Thyroid gland (tissue), 4 donors: ENCODE results near the gene CRTC3. TPM values are rescaled to one million over a fixed set of nuclear protein-coding genes. Genes with fewer than 3 reads are reported as not detected.

ENCODE experiments used
- DNase-seq, 2 donors: peaks; one replicate each; pipeline ENCODE4 v3.0.0-alpha.2; 2019
- H3K27ac ChIP-seq, 3 donors: fragments of 200-600 bp; sonication (generic); 1 replicate in 2 of 3; 2 replicates in 1 of 3; pipeline ENCODE4 v1.5.1; 2016 to 2019; ENCODE audit warnings: mild to moderate bottlenecking in 1 of 3, moderate library complexity in 1 of 3
- H3K27me3 ChIP-seq: fragments of 200-600 bp; sonication (generic); one replicate; pipeline ENCODE4 v1.5.1; 2019
- H3K36me3 ChIP-seq, 2 donors: fragments of 200-600 bp; sonication (generic); one replicate each; pipeline ENCODE4 v1.5.1; 2016 to 2019
- H3K4me1 ChIP-seq, 2 donors: fragments of 200-600 bp; sonication (generic); one replicate each; pipeline ENCODE4 v1.5.1; 2017 to 2019
- H3K4me3 ChIP-seq, 3 donors: fragments of 200-600 bp; sonication (generic); replicated peaks in 1 of 3; 1 replicate in 2 of 3; 2 replicates in 1 of 3; pipeline ENCODE4 v1.5.1; 2016; ENCODE audit warnings: mild to moderate bottlenecking in 1 of 3
- H3K9me3 ChIP-seq: fragments of 200-600 bp; sonication (generic); one replicate; pipeline ENCODE4 v1.5.1; 2017
- POLR2A ChIP-seq, 2 donors: fragments of 450-650 bp; IDR thresholded peaks; one replicate each; pipeline ENCODE4 v1.6.1; 2017; ENCODE audit warnings: antibody characterized with exemption in 2 of 2, mild to moderate bottlenecking in 2 of 2, moderate library complexity in 1 of 2
- WGBS, 2 donors: methylation state at CpG; one replicate each; pipeline ENCODE4 v1.1.5; 2017; 5-methylcytosine and 5-hydroxymethylcytosine counted together
- intact Hi-C: fragments of 100-400 bp; cut with DNase I; formaldehyde crosslinking; loops from one replicate; pipeline ENCODE4 v1.15.1; 2023
- total RNA-seq, 4 donors: library from RNA; depleted of rRNA; stranded (reverse); fragments of >200 nt; gene quantifications; one replicate each; pipeline ENCODE4 v1.2.3, GENCODE V29; 2016
- TF ChIP-seq, protein P1 (sequence below), 6 experiments: fragments of 200-600 bp in 3 of 6; fragments of 450-650 bp in 3 of 6; sonication (generic) in 3 of 6; IDR thresholded peaks; one replicate each; pipeline ENCODE4 v1.5.1; 2016 to 2019; ENCODE audit warnings: antibody characterized with exemption in 6 of 6, mild to moderate bottlenecking in 2 of 6, inconsistent platforms in 1 of 6, moderate library complexity in 1 of 6

CRTC3 gene
- total RNA-seq, 4 donors from 2014 or later, result 49.4 to 76.0 (median 62.6) TPM

DNA sequence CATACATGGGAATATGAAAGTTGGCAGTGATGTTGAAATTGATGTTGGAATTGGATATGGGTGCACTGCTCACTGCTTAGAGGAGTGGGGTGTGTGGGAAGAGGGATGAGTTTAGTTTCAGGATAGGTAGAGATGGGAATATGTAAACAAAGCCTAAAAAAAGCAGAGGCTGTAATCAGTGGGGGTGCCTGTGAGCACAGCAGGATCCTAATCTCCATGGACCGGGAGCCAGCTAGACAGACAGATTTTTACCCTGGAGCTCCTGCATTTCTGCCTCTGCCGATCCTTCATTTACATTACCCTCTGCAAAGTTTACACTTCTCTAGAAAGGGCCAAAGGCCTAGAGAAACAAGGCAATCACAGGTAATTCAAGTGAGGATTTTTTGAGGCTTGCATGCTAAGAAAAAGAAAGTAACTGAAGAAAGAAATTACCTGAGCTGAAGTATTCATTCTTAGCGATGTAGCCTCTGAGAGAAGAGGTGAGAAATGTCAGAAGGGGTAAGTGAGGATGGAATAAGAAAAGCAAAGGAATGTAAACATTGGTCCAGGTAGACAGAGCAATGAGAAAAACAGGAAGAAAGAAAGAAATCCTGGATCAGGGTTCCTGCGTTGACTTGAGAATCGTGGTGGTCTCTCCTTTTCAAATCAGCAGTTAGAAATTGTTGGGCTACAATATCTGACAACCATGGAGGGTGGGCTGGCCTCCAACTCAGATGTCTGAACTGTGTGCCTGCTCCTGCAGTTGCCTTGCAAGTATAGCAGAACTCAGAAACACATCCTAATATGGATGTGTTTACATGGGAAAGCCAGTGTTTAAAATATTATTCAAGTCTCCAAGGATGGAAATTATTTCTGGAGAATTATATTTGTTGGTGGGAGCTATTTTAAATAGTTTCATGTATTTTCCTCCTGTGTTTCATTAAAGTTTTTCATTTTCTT lies 79.8 kb downstream of the CRTC3 start:
- H3K36me3 ChIP-seq, result no peaks in the 10 kb centered on the region
- no peak overlapping the region for H3K4me3 ChIP-seq
- H3K27ac ChIP-seq, result peak overlapping the region in 2 of 3 donors; percentile 48 to 49
- no peaks in the 10 kb centered on the region for H3K9me3 ChIP-seq
- WGBS, 2 donors, result 78 to 79% methylated on average over 5 of the region's 5 CpGs
- intact Hi-C loops, result loop anchor here (10.0 kb wide), 1 partner anchor 75 kb away; no protein-coding TSS in a partner anchor
- no peak for DNase-seq
- H3K4me1 ChIP-seq, result peaks cover 10 to 26% of the 10 kb centered on the region in 2 donors
- TF ChIP-seq, protein P1, sequence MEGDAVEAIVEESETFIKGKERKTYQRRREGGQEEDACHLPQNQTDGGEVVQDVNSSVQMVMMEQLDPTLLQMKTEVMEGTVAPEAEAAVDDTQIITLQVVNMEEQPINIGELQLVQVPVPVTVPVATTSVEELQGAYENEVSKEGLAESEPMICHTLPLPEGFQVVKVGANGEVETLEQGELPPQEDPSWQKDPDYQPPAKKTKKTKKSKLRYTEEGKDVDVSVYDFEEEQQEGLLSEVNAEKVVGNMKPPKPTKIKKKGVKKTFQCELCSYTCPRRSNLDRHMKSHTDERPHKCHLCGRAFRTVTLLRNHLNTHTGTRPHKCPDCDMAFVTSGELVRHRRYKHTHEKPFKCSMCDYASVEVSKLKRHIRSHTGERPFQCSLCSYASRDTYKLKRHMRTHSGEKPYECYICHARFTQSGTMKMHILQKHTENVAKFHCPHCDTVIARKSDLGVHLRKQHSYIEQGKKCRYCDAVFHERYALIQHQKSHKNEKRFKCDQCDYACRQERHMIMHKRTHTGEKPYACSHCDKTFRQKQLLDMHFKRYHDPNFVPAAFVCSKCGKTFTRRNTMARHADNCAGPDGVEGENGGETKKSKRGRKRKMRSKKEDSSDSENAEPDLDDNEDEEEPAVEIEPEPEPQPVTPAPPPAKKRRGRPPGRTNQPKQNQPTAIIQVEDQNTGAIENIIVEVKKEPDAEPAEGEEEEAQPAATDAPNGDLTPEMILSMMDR (IDR thresholded peaks at IDR 0.05), result no peak
- no peak for TF ChIP-seq POLR2A (IDR thresholded peaks at IDR 0.05)
- H3K27me3 ChIP-seq, result no peaks in the 10 kb centered on the region

- no peak for DNase-seq
- Histone ChIP-seq H3K36me3 (peaks cover 0 to under 1% of the 10 kb centered on the region in 2 donors), H3K27me3 (no peaks in the 10 kb centered on the region), H3K4me1 (peaks cover 10 to 26% of the 10 kb centered on the region in 2 donors), H3K4me3 (no peak overlapping the region), H3K9me3 (no peaks in the 10 kb centered on the region), H3K27ac (peak overlapping the region in 1 of 3 donors; percentile 43)
- intact Hi-C loops, result loop anchor here (10.0 kb wide), 1 partner anchor 75 kb away; no protein-coding TSS in a partner anchor
- no peak for TF ChIP-seq POLR2A (IDR thresholded peaks at IDR 0.05)
- TF ChIP-seq, protein P1 (IDR thresholded peaks at IDR 0.05), result no peak
- WGBS, 2 donors, result 83 to 85% methylated on average over 2 of the region's 2 CpGs
Measured at GRCh38 chr15:90610190-90610589, 80.5 kb downstream of the CRTC3 start.

DNA sequence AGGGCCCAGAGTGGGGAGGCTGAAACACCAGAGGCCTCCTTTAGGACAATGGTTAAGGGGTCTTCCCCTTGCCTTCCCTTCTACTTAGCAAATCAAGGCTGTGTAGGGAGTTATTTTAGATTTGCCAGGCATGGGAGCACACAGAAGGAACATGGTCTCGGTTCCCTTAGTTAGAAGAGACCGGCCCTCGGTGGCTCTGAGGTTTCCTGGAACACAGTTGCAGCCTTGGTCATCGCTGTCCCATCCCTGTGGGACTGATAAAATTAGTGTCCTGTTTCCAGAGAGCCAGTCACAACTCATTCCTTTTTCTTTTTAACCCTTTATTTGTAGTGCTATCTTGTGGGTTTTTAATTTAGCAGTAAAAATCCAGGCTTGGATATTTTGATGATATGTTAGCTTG lies 81.4 kb downstream of the CRTC3 start:
- TF ChIP-seq, protein P1 (IDR thresholded peaks at IDR 0.05), result no peak
- no peak for TF ChIP-seq POLR2A (IDR thresholded peaks at IDR 0.05)
- Histone ChIP-seq H3K27ac (peak overlapping the region in 2 of 3 donors; percentile 27 to 43), H3K36me3 (peaks cover 3 to 4% of the 10 kb centered on the region in 2 donors), H3K4me1 (peaks cover 10 to 26% of the 10 kb centered on the region in 2 donors), H3K4me3 (no peak overlapping the region), H3K9me3 (no peaks in the 10 kb centered on the region), H3K27me3 (no peaks in the 10 kb centered on the region)
- DNase-seq, result no peak
- 74 to 95% methylated on average over 4 of the region's 4 CpGs for WGBS, 2 donors
- intact Hi-C loops, result loop anchor here (10.0 kb wide), 1 partner anchor 76 kb away; no protein-coding TSS in a partner anchor

DNA sequence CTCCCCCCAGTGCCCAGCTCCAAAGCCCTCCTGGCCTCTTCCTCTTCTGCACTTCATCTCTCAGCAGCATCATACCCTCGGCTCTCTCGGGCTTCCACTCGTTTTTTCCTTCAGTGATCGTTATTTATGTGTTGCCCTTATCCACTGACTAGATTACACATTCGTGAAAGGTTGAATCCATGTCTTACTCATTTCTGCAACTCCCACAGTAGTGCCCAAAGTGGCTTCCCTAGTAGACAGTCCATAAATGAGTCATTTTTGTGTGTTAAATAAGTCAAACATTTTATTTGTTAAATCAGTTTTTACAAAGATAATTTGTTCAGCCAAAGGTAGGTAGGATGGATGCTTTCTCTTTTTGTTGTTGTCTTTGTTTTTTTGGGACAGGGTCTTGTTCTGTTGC lies 87.4 kb downstream of the CRTC3 start:
- Histone ChIP-seq H3K27me3 (no peaks in the 10 kb centered on the region), H3K4me1 (peaks cover 23 to 29% of the 10 kb centered on the region in 2 donors), H3K27ac (peak overlapping the region; percentile 75 to 89 (median 87)), H3K9me3 (no peaks in the 10 kb centered on the region), H3K4me3 (no peak overlapping the region), H3K36me3 (peaks cover 3 to 4% of the 10 kb centered on the region in 2 donors)
- no peak for DNase-seq
- TF ChIP-seq, protein P1 (IDR thresholded peaks at IDR 0.05), result no peak
- no peak for TF ChIP-seq POLR2A (IDR thresholded peaks at IDR 0.05)
- intact Hi-C loops, result loop anchor here (10.0 kb wide), 1 partner anchor 82 kb away; no protein-coding TSS in a partner anchor
- WGBS, 2 donors, result 82 to 85% methylated on average over 5 of the region's 5 CpGs
